H1 (cell line): ENCODE data around the gene F7. TPM values are rescaled to one million over a fixed set of nuclear protein-coding genes. Genes with fewer than 3 reads are reported as not detected.

Experiments
- CTCF ChIA-PET: fragments of 300-600 bp; sonication (Branson Sonifier 250); formaldehyde crosslinking; loops from one replicate; lab custom pipeline; 2021; ENCODE audit not compliant: partially characterized antibody; lab: Charles Lee
- POLR2A ChIA-PET: fragments of 300-600 bp; sonication (Branson Sonifier 250); formaldehyde crosslinking; loops from one replicate; lab custom pipeline; 2021; ENCODE audit warnings: inconsistent platforms; ENCODE audit not compliant: partially characterized antibody; lab: Charles Lee
- DNase-seq, 2 experiments: peaks; one replicate each; pipeline versions ENCODE4 v3.0.0 to v3.0.0-alpha.2; 2010 to 2022; ENCODE audit warnings: low spot score in 2 of 2, low read depth in 1 of 2, mixed read lengths in 1 of 2
- FAIRE-seq: peaks from 2 replicates; lab custom pipeline; 2011; peaks lifted over from hg19 to GRCh38; lab: Jason Lieb, UNC
- H2AFZ ChIP-seq: 2 replicates; pipeline ENCODE4 v1.8.1; 2012; ENCODE audit warnings: low read length, inconsistent platforms
- H2AK5ac ChIP-seq: 2 replicates; pipeline ENCODE4 v1.6.1; 2013; ENCODE audit warnings: low read depth, low read length
- H2BK120ac ChIP-seq: replicated peaks from 2 replicates; pipeline ENCODE3; 2013; ENCODE audit warnings: low read depth, low read length, inconsistent platforms
- H2BK12ac ChIP-seq: 2 replicates; pipeline ENCODE4 v1.6.1; 2013; ENCODE audit warnings: low read depth, low read length
- H2BK15ac ChIP-seq: 2 replicates; pipeline ENCODE4 v1.6.1; 2013; ENCODE audit warnings: low read length
- H2BK20ac ChIP-seq: 2 replicates; pipeline ENCODE4 v1.6.1; 2013; ENCODE audit warnings: low read length
- H2BK5ac ChIP-seq: 2 replicates; pipeline ENCODE4 v1.6.1; 2013; ENCODE audit warnings: low read depth, low read length
- H3K14ac ChIP-seq: 2 replicates; pipeline ENCODE4 v1.6.1; 2013; ENCODE audit warnings: inconsistent platforms; ENCODE audit not compliant: insufficient read length
- H3K18ac ChIP-seq: 2 replicates; pipeline ENCODE4 v1.6.1; 2013; ENCODE audit warnings: low read length; ENCODE audit errors: extremely low read depth
- H3K23ac ChIP-seq: 2 replicates; pipeline ENCODE4 v1.6.1; 2013; ENCODE audit warnings: inconsistent platforms; ENCODE audit not compliant: insufficient read length
- H3K23me2 ChIP-seq: 2 replicates; pipeline ENCODE4 v1.6.1; 2013; ENCODE audit warnings: low read depth, low read length
- H3K27ac ChIP-seq: 2 replicates; pipeline ENCODE4 v1.6.1; 2011; ENCODE audit warnings: low read depth, low read length, inconsistent platforms
- H3K27me3 ChIP-seq, 4 experiments: replicated peaks in 1 of 4; 1 replicate in 1 of 4; 2 replicates in 3 of 4; pipeline versions ENCODE4 v1.6.1 to v1.8.1; 2011 to 2013; ENCODE audit warnings: low read length in 3 of 4, mild to moderate bottlenecking in 3 of 4, inconsistent platforms in 2 of 4, mixed read lengths in 2 of 4, moderate library complexity in 1 of 4; ENCODE audit not compliant: control insufficient read depth in 3 of 4, insufficient read depth in 3 of 4; ENCODE audit errors: extremely low read depth in 1 of 4
- H3K36me3 ChIP-seq, 4 experiments: 2 replicates each; pipeline versions ENCODE4 v1.6.1 to v1.8.1; 2011 to 2013; ENCODE audit warnings: mild to moderate bottlenecking in 4 of 4, low read length in 3 of 4, moderate library complexity in 2 of 4, control low read depth in 1 of 4, inconsistent platforms in 1 of 4; ENCODE audit not compliant: insufficient read depth in 4 of 4, control insufficient read depth in 2 of 4
- H3K4ac ChIP-seq: replicated peaks from 2 replicates; pipeline ENCODE3; 2013; ENCODE audit warnings: low read length, low read depth, mixed read lengths, inconsistent platforms; ENCODE audit not compliant: insufficient read length
- H3K4me1 ChIP-seq, 4 experiments: replicated peaks in 1 of 4; 1 replicate in 1 of 4; 2 replicates in 3 of 4; pipeline versions ENCODE4 v1.6.1 to v1.8.1; 2011 to 2013; ENCODE audit warnings: low read length in 3 of 4, inconsistent platforms in 2 of 4, mixed read lengths in 1 of 4; ENCODE audit not compliant: insufficient read depth in 4 of 4, control insufficient read depth in 3 of 4
- H3K4me2 ChIP-seq, 2 experiments: 2 replicates each; pipeline versions ENCODE4 v1.6.1 to v1.8.1; 2011 to 2013; ENCODE audit warnings: low read depth in 2 of 2, low read length in 2 of 2, control low read depth in 1 of 2, inconsistent platforms in 1 of 2, mild to moderate bottlenecking in 1 of 2; ENCODE audit not compliant: insufficient read depth in 1 of 2
- H3K4me3 ChIP-seq, 4 experiments: fragments of 200-600, 300-600 bp in 1 of 4; sonication (generic), shearing (Covaris generic), sonication (Bioruptor Twin) in 1 of 4; 2 replicates each; pipeline versions ENCODE4 v1.5.1 to v1.8.1; 2011 to 2016; ENCODE audit warnings: low read length in 4 of 4, low read depth in 3 of 4, control low read depth in 2 of 4, inconsistent platforms in 2 of 4, mild to moderate bottlenecking in 2 of 4, mixed read lengths in 1 of 4, moderate library complexity in 1 of 4; ENCODE audit not compliant: insufficient read depth in 2 of 4; ENCODE audit errors: extremely low read depth in 1 of 4
- H3K56ac ChIP-seq: replicated peaks from 2 replicates; pipeline ENCODE3; 2013; ENCODE audit warnings: low read depth, mild to moderate bottlenecking, mixed read lengths, low read length, inconsistent platforms; ENCODE audit not compliant: insufficient read length
- H3K79me1 ChIP-seq: 2 replicates; pipeline ENCODE4 v1.6.1; 2013; ENCODE audit warnings: low read depth, low read length, control low read depth
- H3K79me2 ChIP-seq, 2 experiments: 2 replicates each; pipeline versions ENCODE4 v1.6.1 to v1.8.1; 2012 to 2013; ENCODE audit warnings: low read length in 2 of 2, mild to moderate bottlenecking in 2 of 2, inconsistent platforms in 1 of 2; ENCODE audit not compliant: insufficient read depth in 2 of 2, control insufficient read depth in 1 of 2
- H3K9ac ChIP-seq, 4 experiments: replicated peaks in 1 of 4; 1 replicate in 1 of 4; 2 replicates in 3 of 4; pipeline versions ENCODE4 v1.6.1 to v1.8.1; 2011 to 2013; ENCODE audit warnings: low read depth in 3 of 4, low read length in 3 of 4, control low read depth in 2 of 4, mild to moderate bottlenecking in 2 of 4, moderate library complexity in 2 of 4, inconsistent platforms in 1 of 4; ENCODE audit errors: extremely low read depth in 1 of 4
- H3K9me3 ChIP-seq, 2 experiments: 2 replicates each; pipeline versions ENCODE4 v1.6.1 to v1.8.1; 2012 to 2013; ENCODE audit warnings: mild to moderate bottlenecking in 2 of 2, moderate library complexity in 2 of 2, control low read depth in 1 of 2, inconsistent platforms in 1 of 2, low read depth in 1 of 2, low read length in 1 of 2, mixed read lengths in 1 of 2; ENCODE audit not compliant: insufficient read depth in 2 of 2
- H4K20me1 ChIP-seq, 2 experiments: replicated peaks in 1 of 2; 2 replicates each; pipeline versions ENCODE3 to v1.8.1; 2011 to 2013; ENCODE audit warnings: inconsistent platforms in 2 of 2, low read length in 2 of 2, mild to moderate bottlenecking in 1 of 2; ENCODE audit not compliant: insufficient read depth in 2 of 2, control insufficient read depth in 1 of 2
- H4K5ac ChIP-seq: 2 replicates; pipeline ENCODE4 v1.6.1; 2013; ENCODE audit warnings: low read length, low read depth, mixed read lengths, inconsistent platforms; ENCODE audit not compliant: insufficient read length
- H4K8ac ChIP-seq: 2 replicates; pipeline ENCODE4 v1.8.0; 2013; ENCODE audit warnings: mild to moderate bottlenecking, moderate library complexity, low read length, inconsistent platforms; ENCODE audit not compliant: insufficient read depth; ENCODE audit errors: extremely low read depth
- H4K91ac ChIP-seq: replicated peaks from 2 replicates; pipeline ENCODE3; 2013; ENCODE audit warnings: low read length, mixed read lengths, inconsistent platforms; ENCODE audit not compliant: insufficient read length
- CEBPB ChIP-seq: IDR thresholded peaks from 2 replicates; pipeline ENCODE4 v1.6.1; 2012; ENCODE audit warnings: low read depth, low read length
- EZH2 ChIP-seq: fragments of 200-600 bp; sonication (generic); IDR thresholded peaks from 2 replicates; pipeline ENCODE4 v1.7.1; 2012; ENCODE audit warnings: low read depth, mild to moderate bottlenecking, moderate library complexity, low read length, inconsistent platforms; ENCODE audit not compliant: severe bottlenecking
- KDM1A ChIP-seq: fragments of 200-600, 300-600 bp; sonication (generic); IDR thresholded peaks from 2 replicates; pipeline ENCODE4 v1.7.1; 2016; ENCODE audit warnings: mild to moderate bottlenecking, low read length, borderline replicate concordance
- MAFK ChIP-seq: IDR thresholded peaks from 2 replicates; pipeline ENCODE4 v1.6.1; 2012; ENCODE audit warnings: low read depth, mild to moderate bottlenecking, improper control_type of control experiment, low read length
- NANOG ChIP-seq: IDR thresholded peaks from 2 replicates; pipeline ENCODE4 v1.6.1; 2011; ENCODE audit warnings: low read length, low read depth, mild to moderate bottlenecking, inconsistent platforms; ENCODE audit not compliant: insufficient read depth, poor library complexity, severe bottlenecking
- POLR2AphosphoS5 ChIP-seq: IDR thresholded peaks from 2 replicates; pipeline ENCODE4 v1.6.1; 2011; ENCODE audit warnings: low read depth, low read length
- SP2 ChIP-seq: IDR thresholded peaks from 2 replicates; pipeline ENCODE4 v1.6.1; 2012; ENCODE audit warnings: mild to moderate bottlenecking, low read length, inconsistent platforms
- TBP ChIP-seq: IDR thresholded peaks from 2 replicates; pipeline ENCODE4 v1.6.1; 2011; ENCODE audit warnings: low read depth, low read length, improper control_type of control experiment
- USF2 ChIP-seq: IDR thresholded peaks from 2 replicates; pipeline ENCODE4 v1.6.1; 2011; ENCODE audit warnings: low read length, improper control_type of control experiment
- WGBS, 2 experiments: shearing (Covaris generic) in 1 of 2; methylation state at CpG; one replicate each; pipeline versions ENCODE4 v1.1.6 to v1.1.7; 2013 to 2015; ENCODE audit warnings: low lambda C conversion rate in 2 of 2, mixed read lengths in 2 of 2, inconsistent platforms in 1 of 2, low coverage in 1 of 2, missing lambda C conversion rate in 1 of 2; ENCODE audit not compliant: insufficient replicate concordance in 2 of 2, insufficient coverage in 1 of 2, insufficient read length in 1 of 2; ENCODE audit errors: extremely low coverage in 1 of 2, missing lambda C conversion rate in 1 of 2; 5-methylcytosine and 5-hydroxymethylcytosine counted together
- polyA plus RNA-seq, 7 experiments: library from polyadenylated mRNA; depleted of rRNA in 3 of 7; stranded (reverse) in 5 of 7; unstranded in 2 of 7; fragments of >200 nt in 5 of 7; fragments of 200-250 nt in 2 of 7; gene quantifications; 1 replicate in 5 of 7; 2 replicates in 1 of 7; 4 replicates in 1 of 7; pipeline versions ENCODE4 v1.2.1 to v1.2.3, GENCODE V29; 2011 to 2013; ENCODE audit warnings: missing spikeins in 2 of 7, mixed read lengths in 2 of 7
- total RNA-seq: library from RNA; stranded (reverse); fragmentation: NEBNext Ultra II Directional; extraction: Animal tissue kit (Norgen Biotek cat#: 25700); gene quantifications from 2 replicates; pipeline ENCODE4 v1.2.1, GENCODE V29; 2021
- TF ChIP-seq, protein P1 (sequence below): IDR thresholded peaks from 2 replicates; pipeline ENCODE4 v1.6.1; 2012; ENCODE audit warnings: low read length, inconsistent platforms

F7 gene
- total and polyA plus RNA-seq, 2 of the 8 experiments (the other 6 are each of a cell fraction or from before 2014, with no cell fraction given): 0.43 to 0.98 TPM

DNA sequence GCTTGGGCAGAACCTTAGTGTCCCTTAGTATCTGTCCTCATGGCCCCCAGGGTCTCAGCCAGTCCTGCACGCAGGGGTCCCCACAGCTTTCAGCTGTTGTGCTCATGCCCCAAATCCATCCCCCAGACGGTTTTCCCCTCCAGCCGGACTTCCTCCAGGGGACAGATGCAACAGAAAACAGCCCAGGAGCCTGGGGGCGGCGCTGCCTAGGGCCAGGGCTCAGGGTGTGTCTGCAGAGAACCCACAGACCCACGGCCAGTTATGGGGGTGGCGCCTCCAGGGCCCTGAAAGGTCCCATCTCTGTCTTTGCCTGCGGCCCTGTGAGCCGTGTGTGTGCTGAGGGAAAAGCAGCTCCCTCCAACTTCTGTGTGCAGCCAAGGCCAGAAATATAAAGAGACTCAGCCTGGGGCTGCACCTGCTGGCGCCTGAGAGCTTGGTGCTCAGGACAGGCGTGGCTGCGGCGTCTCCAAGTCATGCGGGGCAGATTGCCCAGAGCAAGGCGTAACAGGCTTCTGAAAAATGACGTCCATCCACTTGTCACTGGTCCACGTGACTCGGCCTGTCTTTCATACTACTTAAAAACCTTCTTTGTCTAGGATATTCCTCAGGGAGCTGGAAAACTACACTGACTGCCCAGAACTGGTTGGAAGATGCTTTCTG lies 22.1 kb upstream of the F7 start:
- Histone ChIP-seq H3K23me2 (no peaks in the 10 kb centered on the region), H3K23ac (no peak overlapping the region), H2BK12ac (no peak overlapping the region), H4K5ac (no peak overlapping the region), H2AFZ (no peak overlapping the region), H2BK5ac (no peak overlapping the region), H3K27me3 (no peaks in the 10 kb centered on the region), H3K56ac (no peak overlapping the region), H3K18ac (no peak overlapping the region), H3K9me3 (no peaks in the 10 kb centered on the region), H2AK5ac (no peak overlapping the region), H3K27ac (no peak overlapping the region), H3K9ac (no peak overlapping the region), H4K8ac (peak overlapping the region; percentile 51; the same call in 1 of the 2 replicates), H4K91ac (no peak overlapping the region), H3K4ac (no peak overlapping the region), H3K14ac (no peak overlapping the region), H3K4me2 (no peak overlapping the region), H4K20me1 (no peaks in the 10 kb centered on the region), H3K4me3 (no peak overlapping the region), H3K79me2 (no peaks in the 10 kb centered on the region), H3K36me3 (peaks cover 3 to 8% (median 4%) of the 10 kb centered on the region in 4 experiments; a peak in 4 of 8 replicates), H2BK15ac (no peak overlapping the region), H2BK20ac (no peak overlapping the region), H3K79me1 (no peaks in the 10 kb centered on the region), H2BK120ac (no peak overlapping the region), H3K4me1 (no peaks in the 10 kb centered on the region)
- ChIA-PET CTCF (interaction anchor here (1.0 to 3.5 kb wide), 10 partner anchors 10 to 141 kb away, joined by 3 to 14 read pairs (median 4); no protein-coding TSS in a partner anchor), POLR2A (interaction anchor here (0.6 kb wide), 1 partner anchor 498 kb away, joined by 3 read pairs; no protein-coding TSS in a partner anchor)
- FAIRE-seq (no peak), DNase-seq (no peak)
- WGBS, 2 experiments: 81% methylated on average over 18 of the region's 18 CpGs; no CpG with 5 or more reads in 1 of the 2 experiments
- TF ChIP-seq, protein P1, sequence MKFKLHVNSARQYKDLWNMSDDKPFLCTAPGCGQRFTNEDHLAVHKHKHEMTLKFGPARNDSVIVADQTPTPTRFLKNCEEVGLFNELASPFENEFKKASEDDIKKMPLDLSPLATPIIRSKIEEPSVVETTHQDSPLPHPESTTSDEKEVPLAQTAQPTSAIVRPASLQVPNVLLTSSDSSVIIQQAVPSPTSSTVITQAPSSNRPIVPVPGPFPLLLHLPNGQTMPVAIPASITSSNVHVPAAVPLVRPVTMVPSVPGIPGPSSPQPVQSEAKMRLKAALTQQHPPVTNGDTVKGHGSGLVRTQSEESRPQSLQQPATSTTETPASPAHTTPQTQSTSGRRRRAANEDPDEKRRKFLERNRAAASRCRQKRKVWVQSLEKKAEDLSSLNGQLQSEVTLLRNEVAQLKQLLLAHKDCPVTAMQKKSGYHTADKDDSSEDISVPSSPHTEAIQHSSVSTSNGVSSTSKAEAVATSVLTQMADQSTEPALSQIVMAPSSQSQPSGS: no peak
- TF ChIP-seq KDM1A (no peak), EZH2 (no peak), USF2 (no peak), CEBPB (no peak), NANOG (no peak), SP2 (no peak), POLR2AphosphoS5 (no peak), MAFK (no peak), TBP (no peak)
